HepG2 (cell line): ENCODE measurements around the gene ANKUB1. TPM values are rescaled to one million over a fixed set of nuclear protein-coding genes. Genes with fewer than 3 reads are reported as not detected.

ENCODE experiments used
- AGO1 ChIP-seq: fragments of 200-400 bp; formaldehyde crosslinking; IDR thresholded peaks from 2 replicates; pipeline ENCODE4 v1.6.1; 2017; ENCODE audit warnings: mild to moderate bottlenecking, low read depth, low read length, moderate library complexity; ENCODE audit not compliant: poor library complexity, severe bottlenecking
- CAMTA2 ChIP-seq: sonication (generic); formaldehyde crosslinking; IDR thresholded peaks from 2 replicates; pipeline ENCODE4 v1.4.0; 2020; ENCODE audit warnings: mild to moderate bottlenecking, missing genetic modification reagents, borderline replicate concordance
- EED ChIP-seq: sonication (generic); formaldehyde crosslinking; IDR thresholded peaks from 2 replicates; pipeline ENCODE4 v1.5.0; 2020; ENCODE audit warnings: mild to moderate bottlenecking, missing genetic modification reagents
- KDM5A ChIP-seq: fragments of 200-600 bp; sonication (generic); IDR thresholded peaks from 2 replicates; pipeline ENCODE4 v1.7.0; 2018; ENCODE audit warnings: antibody characterized with exemption, mild to moderate bottlenecking, low read length, borderline replicate concordance
- KLF13 ChIP-seq: sonication (generic); formaldehyde crosslinking; IDR thresholded peaks from 2 replicates; pipeline ENCODE4 v1.4.0; 2020; ENCODE audit warnings: mild to moderate bottlenecking, missing genetic modification reagents
- MEF2D ChIP-seq: sonication (generic); formaldehyde crosslinking; IDR thresholded peaks from 2 replicates; pipeline ENCODE4 v1.5.1; 2020; ENCODE audit warnings: mild to moderate bottlenecking, missing genetic modification reagents
- MLXIP ChIP-seq: sonication (generic); formaldehyde crosslinking; IDR thresholded peaks from 2 replicates; pipeline ENCODE4 v1.9.0; 2021; ENCODE audit warnings: missing genetic modification reagents, borderline replicate concordance
- PHF8 ChIP-seq: sonication (generic); formaldehyde crosslinking; IDR thresholded peaks from 2 replicates; pipeline ENCODE4 v1.5.0; 2020; ENCODE audit warnings: missing genetic modification reagents
- RFXANK ChIP-seq: IDR thresholded peaks from 2 replicates; pipeline ENCODE4 v1.6.1; 2016
- TAF1 ChIP-seq: sonication (generic); formaldehyde crosslinking; IDR thresholded peaks from 2 replicates; pipeline ENCODE4 v1.4.0; 2020; ENCODE audit warnings: missing genetic modification reagents
- THAP11 ChIP-seq: IDR thresholded peaks from 2 replicates; pipeline ENCODE4 v1.6.1; 2016; ENCODE audit warnings: missing biosample characterization, missing genetic modification reagents
- XBP1 ChIP-seq: sonication (generic); formaldehyde crosslinking; IDR thresholded peaks from 2 replicates; pipeline ENCODE4 v1.5.0; 2020; ENCODE audit warnings: missing genetic modification reagents
- ZC3H4 ChIP-seq: sonication (generic); formaldehyde crosslinking; IDR thresholded peaks from 2 replicates; pipeline ENCODE4 v1.4.0; 2020; ENCODE audit warnings: missing genetic modification reagents, borderline replicate concordance
- ZNF160 ChIP-seq: sonication (generic); formaldehyde crosslinking; IDR thresholded peaks from 2 replicates; pipeline ENCODE4 v1.8.0; 2022; ENCODE audit warnings: mild to moderate bottlenecking, inconsistent platforms, missing genetic modification reagents
- ZNF276 ChIP-seq: sonication (generic); formaldehyde crosslinking; IDR thresholded peaks from 2 replicates; pipeline ENCODE4 v1.4.0; 2020; ENCODE audit warnings: mild to moderate bottlenecking, low read depth, missing genetic modification reagents
- ZNF331 ChIP-seq: sonication (generic); formaldehyde crosslinking; IDR thresholded peaks from 2 replicates; pipeline ENCODE4 v1.4.0; 2020; ENCODE audit warnings: missing genetic modification reagents
- ZNF335 ChIP-seq: sonication (generic); formaldehyde crosslinking; IDR thresholded peaks from 2 replicates; pipeline ENCODE4 v1.4.0; 2020; ENCODE audit warnings: missing genetic modification reagents
- ZNF543 ChIP-seq: sonication (generic); formaldehyde crosslinking; IDR thresholded peaks from 2 replicates; pipeline ENCODE4 v1.4.0; 2020; ENCODE audit warnings: mild to moderate bottlenecking, missing genetic modification reagents
- ZNF570 ChIP-seq: sonication (generic); formaldehyde crosslinking; IDR thresholded peaks from 2 replicates; pipeline ENCODE4 v1.4.0; 2020; ENCODE audit warnings: mild to moderate bottlenecking, missing genetic modification reagents, borderline replicate concordance
- ZNF775 ChIP-seq: sonication (generic); formaldehyde crosslinking; IDR thresholded peaks from 2 replicates; pipeline ENCODE4 v1.4.0; 2020; ENCODE audit warnings: missing genetic modification reagents, mild to moderate bottlenecking, moderate library complexity, borderline replicate concordance
- ZNF781 ChIP-seq: sonication (generic); formaldehyde crosslinking; IDR thresholded peaks from 2 replicates; pipeline ENCODE4 v1.5.1; 2020; ENCODE audit warnings: borderline replicate concordance, mild to moderate bottlenecking, missing genetic modification reagents; ENCODE audit errors: not compliant biosample characterization
- ZNF878 ChIP-seq: sonication (generic); formaldehyde crosslinking; IDR thresholded peaks from 2 replicates; pipeline ENCODE4 v1.8.1; 2023; ENCODE audit warnings: mild to moderate bottlenecking, missing genetic modification reagents, moderate library complexity
- ZSCAN22 ChIP-seq: sonication (generic); formaldehyde crosslinking; IDR thresholded peaks from 2 replicates; pipeline ENCODE4 v1.4.0; 2020; ENCODE audit warnings: mild to moderate bottlenecking, missing genetic modification reagents
- polyA plus RNA-seq, 8 experiments: library from polyadenylated mRNA; depleted of rRNA in 3 of 8; stranded (reverse) in 7 of 8; unstranded in 1 of 8; fragments of >200 nt; fragmentation: Illumina TruSeq in 4 of 8; extraction: Trizol in 4 of 8; gene quantifications; 2 replicates each; pipeline versions ENCODE4 v1.2.1 to v1.2.3, GENCODE V29; 2011 to 2016; ENCODE audit warnings: low read depth in 4 of 8, missing spikeins in 1 of 8, mixed read lengths in 1 of 8; ENCODE audit not compliant: insufficient read depth in 1 of 8
- total RNA-seq, 5 experiments: library from RNA; depleted of rRNA; stranded (reverse); fragments of >200 nt; fragmentation: Illumina TruSeq; extraction: Trizol; gene quantifications; 2 replicates each; pipeline ENCODE4 v1.2.3, GENCODE V29; 2016; ENCODE audit warnings: low read depth in 1 of 5
- TF ChIP-seq, protein P1 (sequence below): sonication (generic); formaldehyde crosslinking; IDR thresholded peaks from 2 replicates; pipeline ENCODE4 v1.5.0; 2020; ENCODE audit warnings: missing genetic modification reagents, mild to moderate bottlenecking, borderline replicate concordance

The ANKUB1 gene
- total and polyA plus RNA-seq, 2 of the 13 experiments (the other 11 are each of a cell fraction or from before 2014, with no cell fraction given): not detected

GRCh38 chr3:149713730-149714654, 78.4 kb downstream of the ANKUB1 start (continued):
- TF ChIP-seq ZNF276 (CRISPR knock-in tag): no peak; the same call in 1 of the 2 replicates
- no peak; the same call in 1 of the 2 replicates for TF ChIP-seq ZNF160 (CRISPR knock-in tag)
- TF ChIP-seq THAP11: no peak
- TF ChIP-seq ZNF335 (CRISPR knock-in tag): no peak
- TF ChIP-seq AGO1: no peak
- no peak for TF ChIP-seq ZNF781 (CRISPR knock-in tag)
- no peak for TF ChIP-seq RFXANK (CRISPR knock-in tag)
- TF ChIP-seq KDM5A: no peak
- no peak for TF ChIP-seq KLF13
- TF ChIP-seq ZSCAN22: no peak
- no peak for TF ChIP-seq MEF2D (CRISPR knock-in tag)
- TF ChIP-seq, protein P1, sequence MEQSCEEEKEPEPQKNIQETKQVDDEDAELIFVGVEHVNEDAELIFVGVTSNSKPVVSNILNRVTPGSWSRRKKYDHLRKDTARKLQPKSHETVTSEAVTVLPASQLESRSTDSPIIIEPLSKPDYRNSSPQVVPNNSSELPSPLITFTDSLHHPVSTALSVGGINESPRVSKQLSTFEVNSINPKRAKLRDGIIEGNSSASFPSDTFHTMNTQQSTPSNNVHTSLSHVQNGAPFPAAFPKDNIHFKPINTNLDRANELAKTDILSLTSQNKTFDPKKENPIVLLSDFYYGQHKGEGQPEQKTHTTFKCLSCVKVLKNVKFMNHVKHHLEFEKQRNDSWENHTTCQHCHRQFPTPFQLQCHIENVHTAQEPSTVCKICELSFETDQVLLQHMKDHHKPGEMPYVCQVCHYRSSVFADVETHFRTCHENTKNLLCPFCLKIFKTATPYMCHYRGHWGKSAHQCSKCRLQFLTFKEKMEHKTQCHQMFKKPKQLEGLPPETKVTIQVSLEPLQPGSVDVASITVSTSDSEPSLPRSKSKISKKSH: peak; percentile 75; the same call in 1 of the 2 replicates
- no peak for TF ChIP-seq XBP1 (CRISPR knock-in tag)
- TF ChIP-seq ZNF543 (CRISPR knock-in tag): no peak; the same call in 1 of the 2 replicates
- TF ChIP-seq EED (CRISPR knock-in tag): no peak
- no peak for TF ChIP-seq TAF1 (CRISPR knock-in tag)
- TF ChIP-seq PHF8 (CRISPR knock-in tag): peak; percentile 47
- no peak for TF ChIP-seq ZNF775
- 0 out of 2 replicates have a peak, but pooled peaks have one; percentile 31 for TF ChIP-seq ZNF570
- TF ChIP-seq ZC3H4: no peak
- TF ChIP-seq ZNF878: no peak
- TF ChIP-seq CAMTA2: peak; percentile 56; the same call in 1 of the 2 replicates
- TF ChIP-seq MLXIP: no peak
- 0 out of 2 replicates have a peak, but pooled peaks have one; percentile 42 for TF ChIP-seq ZNF331 (CRISPR knock-in tag)
